Cerebellar nuclear complex (tissue), 1 donor: ENCODE measurements around the gene ASCC1.

Experiments used
- DNase-seq, 2 experiments: peaks; one replicate each; lab custom pipeline; 2025; lab: John Stamatoyannopoulos, UW

Gene ASCC1, protein sequence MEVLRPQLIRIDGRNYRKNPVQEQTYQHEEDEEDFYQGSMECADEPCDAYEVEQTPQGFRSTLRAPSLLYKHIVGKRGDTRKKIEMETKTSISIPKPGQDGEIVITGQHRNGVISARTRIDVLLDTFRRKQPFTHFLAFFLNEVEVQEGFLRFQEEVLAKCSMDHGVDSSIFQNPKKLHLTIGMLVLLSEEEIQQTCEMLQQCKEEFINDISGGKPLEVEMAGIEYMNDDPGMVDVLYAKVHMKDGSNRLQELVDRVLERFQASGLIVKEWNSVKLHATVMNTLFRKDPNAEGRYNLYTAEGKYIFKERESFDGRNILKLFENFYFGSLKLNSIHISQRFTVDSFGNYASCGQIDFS

DNA sequence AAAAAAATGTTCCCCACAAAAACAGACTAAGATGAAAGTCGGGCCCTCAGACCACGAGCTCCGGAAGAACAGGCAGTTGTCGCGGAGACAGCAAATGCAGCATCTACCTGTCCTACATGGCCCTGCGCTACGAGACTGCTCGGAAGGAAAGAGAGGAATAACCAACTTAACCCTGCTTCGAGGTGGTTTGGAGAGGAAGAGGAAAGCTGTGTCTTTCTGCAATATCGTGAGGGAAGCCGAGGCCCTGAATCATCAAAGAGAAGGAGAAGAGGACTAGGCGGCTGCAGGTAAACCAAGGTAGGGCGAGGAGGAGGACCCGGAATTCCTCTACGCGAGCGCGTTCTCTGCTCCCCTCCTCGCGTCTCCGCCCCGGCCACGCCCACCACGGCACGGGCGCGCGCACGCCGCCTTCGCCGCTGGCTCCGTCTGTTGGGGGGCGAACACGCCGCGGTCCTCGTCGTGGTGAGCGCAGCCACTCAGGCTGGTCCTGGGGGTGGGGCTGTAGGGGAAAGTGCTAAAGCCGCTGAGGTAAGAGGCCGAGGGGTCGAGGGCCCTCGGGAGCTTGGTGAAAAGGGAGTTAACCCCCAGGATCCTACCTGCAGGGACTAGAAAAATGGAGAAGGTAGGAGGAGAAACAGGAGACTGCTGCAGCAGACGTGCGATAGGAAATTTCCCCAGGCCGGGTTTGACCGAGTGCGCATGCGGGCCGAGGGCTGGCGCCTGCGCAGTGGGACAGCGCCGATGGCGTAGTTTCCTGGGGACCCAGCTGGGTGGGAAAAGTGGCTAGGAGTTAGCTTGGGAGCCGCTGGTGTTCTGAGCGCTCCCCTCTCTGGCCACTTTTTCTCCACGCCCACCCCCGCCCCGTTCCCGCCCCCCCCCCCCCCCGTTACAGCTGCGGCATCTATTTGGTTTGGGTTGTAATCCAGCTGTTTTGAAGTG, at the start of gene ASCC1, which contains the start of gene ANAPC16:
TSS of gene ASCC1 (minus strand) at position 666 of the 939 bp plus-strand sequence. CDS start 2,978 bp downstream, outside the sequence.
TSS of gene ANAPC16 (plus strand) at position 402 of the 939 bp plus-strand sequence. CDS start 7,903 bp downstream, outside the sequence.
- DNase-seq: peak; percentile 63 to 82

GRCh38 chr10:72265508-72265907, 49.4 kb upstream of the ASCC1 start:
- DNase-seq: no peak

- no peak for DNase-seq
Measured at GRCh38 chr10:72264536-72264935, 48.5 kb upstream of the ASCC1 start.

- no peak for DNase-seq
Measured at GRCh38 chr10:72263613-72264241, 47.7 kb upstream of the ASCC1 start.

DNA sequence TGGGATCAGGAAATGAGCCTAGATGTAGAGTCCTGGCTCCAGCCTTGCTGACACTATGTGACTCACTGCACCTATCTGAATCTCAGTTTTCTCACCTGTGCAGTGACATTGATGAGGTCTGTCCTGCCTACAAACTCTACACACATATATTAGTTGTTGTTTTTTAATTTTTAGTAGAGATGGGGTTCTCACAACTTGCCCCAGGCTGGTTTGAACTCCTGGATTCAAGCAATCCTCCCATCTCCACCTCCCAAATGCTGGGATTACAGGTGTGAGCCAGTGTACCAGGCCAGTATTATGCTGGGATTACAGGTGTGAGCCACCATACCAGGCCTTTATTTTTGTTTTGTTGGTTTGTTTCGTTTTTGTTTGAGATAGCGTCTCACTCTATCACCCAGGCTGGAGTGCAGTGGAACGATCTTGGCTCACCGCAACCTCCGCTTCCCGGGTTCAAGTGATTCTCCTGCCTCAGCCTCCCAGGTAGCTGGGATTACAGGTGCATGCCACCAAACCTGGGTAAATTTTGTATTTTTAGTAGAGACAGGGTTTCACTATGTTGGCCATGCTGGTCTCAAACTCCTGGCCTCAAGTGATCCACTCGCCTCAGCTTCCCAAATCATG, 45.8 kb upstream of the ASCC1 start:
- no peak for DNase-seq

DNA sequence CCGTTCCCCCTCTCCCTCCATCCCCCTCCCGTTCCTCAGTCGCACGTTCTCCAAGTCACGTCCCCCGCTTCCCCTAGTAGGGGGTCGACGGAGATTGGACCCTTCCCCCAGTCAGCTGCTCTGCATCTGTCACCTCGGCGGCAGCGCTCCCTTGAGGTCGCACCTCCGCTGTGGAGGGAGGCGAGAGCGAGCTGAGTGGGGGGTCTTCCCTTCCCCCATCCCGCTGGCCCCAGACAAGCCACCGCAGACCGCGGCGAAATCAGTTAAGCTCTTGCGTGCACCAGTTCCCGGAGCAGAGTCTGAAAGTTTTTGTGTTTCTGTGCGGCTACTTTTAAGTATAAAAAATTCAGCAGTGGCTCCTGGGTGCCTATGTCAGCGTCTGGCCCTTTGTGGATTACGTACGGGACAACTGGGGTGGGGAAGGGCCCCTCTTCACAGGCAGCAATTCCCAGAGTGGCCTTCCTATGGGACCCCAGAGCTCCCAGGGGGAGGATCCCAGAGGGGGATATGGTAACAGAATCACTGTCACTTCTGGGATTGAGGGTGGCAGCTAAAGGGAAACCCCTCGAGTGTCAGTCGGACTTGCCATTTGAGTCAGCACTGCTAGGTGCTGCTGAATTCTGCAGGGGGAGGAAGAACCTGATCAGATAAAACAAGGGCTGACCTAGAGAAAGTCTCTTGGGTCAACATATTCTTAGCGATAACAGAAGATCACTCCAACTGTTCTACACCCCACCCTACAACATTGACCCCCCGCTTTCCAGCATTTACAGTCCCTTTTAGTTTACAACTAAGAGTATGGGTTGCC, 45.1 kb upstream of the ASCC1 start:
- no peak for DNase-seq

DNA sequence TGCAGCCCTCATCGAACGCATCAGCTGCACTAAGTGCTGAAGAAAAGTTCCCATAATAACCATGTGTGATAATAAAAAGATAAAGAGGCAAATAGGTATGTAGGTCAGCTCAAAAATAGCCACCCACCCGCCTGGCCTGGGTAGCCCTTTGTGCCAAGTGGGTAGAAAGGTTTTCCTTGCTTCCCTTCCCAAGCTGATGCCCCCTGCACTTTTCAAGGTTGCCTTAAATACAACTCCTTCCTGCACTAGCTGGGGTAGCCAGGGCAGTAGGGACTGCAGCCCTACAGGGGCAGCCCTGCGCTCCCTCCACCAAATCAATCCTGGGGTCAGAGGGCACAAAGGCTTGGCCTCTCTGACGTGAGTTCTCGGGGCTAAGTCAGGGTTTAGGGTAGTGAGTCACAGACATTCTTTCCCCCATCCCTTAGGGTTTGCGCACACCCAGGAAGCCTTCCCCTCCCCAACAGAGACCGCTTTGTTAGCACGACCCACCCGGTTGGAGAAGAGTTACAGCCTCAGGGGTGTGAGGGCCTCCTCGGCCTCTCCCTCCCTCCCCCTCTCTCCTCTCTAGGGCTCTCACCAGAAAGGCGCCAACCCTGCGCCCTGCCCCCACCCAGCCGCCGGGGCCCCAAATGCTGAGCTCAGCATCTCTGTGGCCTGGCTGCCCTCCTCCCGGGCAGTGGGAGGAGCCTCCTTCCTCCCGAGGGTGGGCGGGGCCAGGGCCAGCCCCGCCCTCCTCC, 44.3 kb upstream of the ASCC1 start:
- DNase-seq: peak in 1 of 2 experiments; percentile 41

DNA sequence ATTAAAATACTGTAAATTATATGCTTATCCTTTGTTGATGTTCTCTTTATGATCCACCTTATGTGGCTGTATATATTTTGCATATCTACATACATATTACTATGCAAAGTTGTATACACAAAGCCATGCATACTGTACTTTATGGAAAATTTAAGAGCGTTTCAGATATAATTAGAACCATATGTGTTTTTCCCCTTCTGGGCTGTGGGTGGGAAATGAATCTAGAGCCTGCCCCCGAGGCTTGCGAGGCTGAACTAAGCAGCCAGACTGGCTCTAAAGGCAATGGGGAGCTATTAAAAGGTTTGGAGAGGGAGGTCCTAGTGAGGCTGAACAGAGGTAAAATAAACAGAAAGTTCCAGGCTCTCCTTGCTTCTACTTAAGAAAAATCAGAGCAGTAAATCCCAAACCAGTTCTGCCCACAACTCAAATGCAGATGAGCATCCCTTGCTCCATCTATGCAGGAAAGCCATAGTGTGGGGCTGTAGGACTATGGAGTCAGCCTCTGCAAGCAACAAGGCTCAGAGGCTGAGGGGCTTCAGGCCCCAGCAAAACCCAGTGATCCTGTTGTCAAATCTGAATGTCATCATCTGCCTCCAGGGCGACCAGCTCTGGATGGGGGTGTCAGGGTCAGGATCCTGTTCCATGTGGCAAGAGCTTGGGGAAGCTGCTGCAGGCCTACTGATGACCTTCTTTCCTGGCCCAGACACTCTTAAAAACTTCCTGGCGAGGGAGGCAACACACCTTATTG, 43.6 kb upstream of the ASCC1 start:
- no peak for DNase-seq

DNA sequence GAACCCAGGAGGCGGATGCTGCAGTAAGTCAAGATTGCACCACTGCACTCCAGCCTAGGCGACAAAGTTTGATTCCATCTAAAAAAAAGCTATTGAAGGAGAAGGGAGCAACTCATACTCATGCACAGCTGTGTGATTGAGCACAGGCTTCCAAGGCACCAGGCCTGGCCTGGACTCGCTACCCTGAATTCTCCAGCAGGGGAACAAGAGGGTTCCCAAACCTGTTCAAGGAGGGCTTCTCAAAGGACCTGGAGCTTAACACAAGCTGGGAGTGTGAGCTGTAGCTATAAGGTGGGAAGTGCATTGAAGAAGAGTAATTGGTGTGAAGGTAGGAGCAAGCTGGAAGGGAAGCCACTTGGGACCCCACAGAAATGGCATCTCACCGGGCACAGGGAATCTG, 42.5 kb upstream of the ASCC1 start:
- no peak for DNase-seq

- no peak for DNase-seq
Measured at GRCh38 chr10:72257051-72257892, 41.2 kb upstream of the ASCC1 start.

DNA sequence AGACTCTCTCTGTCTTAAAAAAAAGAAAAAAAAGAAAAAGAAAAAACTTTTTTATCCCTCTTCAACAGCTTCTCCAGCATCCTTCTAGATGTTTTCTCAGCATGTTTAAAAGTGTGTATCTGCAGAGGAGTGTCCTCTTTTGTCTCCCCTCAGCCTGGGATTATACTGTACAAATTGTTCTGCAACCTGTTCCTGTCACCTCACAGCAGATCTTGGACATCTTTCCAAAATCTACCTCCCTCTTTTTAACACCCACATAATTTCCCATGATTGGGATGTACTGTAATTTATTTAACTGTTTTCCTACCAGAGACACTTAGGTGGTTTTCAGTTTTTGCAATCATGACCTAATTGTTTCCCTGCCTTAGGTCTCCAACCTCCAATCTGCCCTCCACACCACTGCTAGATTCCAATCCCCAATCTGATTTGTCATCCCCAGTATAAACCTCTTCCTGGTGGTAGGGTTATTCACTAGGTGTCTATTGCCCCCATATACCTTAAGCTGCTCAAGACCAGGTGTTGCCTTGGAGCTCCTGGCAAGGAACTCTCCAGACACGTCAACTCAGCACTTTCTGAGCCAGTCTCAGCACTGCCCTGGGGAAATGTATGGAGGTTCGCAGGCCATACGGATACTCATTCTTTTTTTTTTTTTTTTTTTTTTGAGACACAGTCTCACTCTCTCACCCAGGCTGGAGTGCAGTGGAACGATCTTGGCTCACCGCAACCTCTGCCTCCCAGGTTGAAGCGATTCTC, 40.1 kb upstream of the ASCC1 start:
- DNase-seq: peak; percentile 33 to 78

GRCh38 chr10:72254813-72255568, 38.9 kb upstream of the ASCC1 start:
- DNase-seq: peak; percentile 76 to 96

DNA sequence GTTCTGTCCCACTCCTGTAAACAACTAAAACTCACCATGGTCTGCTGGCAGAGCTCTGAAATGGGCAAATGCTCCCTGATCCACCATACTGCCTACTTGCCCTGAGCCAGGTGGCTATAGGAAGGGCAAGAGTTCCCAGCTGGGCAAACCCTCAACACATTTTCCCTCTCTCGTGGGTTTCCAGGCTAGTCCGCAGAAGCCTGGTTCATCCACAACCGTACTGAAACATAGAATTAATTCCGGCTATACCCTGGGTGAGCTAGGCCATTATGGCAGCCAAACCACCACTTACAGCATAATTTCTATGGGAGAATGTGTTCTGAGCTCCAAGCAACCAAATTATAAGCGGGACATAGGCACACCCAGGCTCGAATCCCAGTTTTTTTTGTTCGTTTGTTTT, 37.5 kb upstream of the ASCC1 start:
- no peak for DNase-seq

GRCh38 chr10:72252972-72253371, 36.9 kb upstream of the ASCC1 start:
- no peak for DNase-seq

DNA sequence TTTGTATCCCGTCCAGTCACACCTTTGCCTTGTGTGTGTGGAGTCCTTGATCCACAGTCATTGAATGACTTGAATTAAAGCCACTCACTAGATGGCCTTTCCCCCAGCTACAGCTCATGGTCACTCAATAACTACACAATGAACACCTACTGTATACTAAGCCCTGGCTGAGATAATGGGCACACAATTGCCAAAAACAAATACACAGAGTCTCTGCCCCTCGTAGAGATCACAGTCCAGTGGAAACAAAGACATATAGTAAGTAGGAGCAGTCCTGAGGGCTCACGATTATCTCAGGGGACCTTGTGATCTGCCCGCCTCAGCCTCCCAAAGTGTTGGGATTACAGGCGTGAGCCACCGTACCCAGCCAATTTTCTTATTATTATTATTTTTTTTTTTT, 35.6 kb upstream of the ASCC1 start:
- no peak for DNase-seq

DNA sequence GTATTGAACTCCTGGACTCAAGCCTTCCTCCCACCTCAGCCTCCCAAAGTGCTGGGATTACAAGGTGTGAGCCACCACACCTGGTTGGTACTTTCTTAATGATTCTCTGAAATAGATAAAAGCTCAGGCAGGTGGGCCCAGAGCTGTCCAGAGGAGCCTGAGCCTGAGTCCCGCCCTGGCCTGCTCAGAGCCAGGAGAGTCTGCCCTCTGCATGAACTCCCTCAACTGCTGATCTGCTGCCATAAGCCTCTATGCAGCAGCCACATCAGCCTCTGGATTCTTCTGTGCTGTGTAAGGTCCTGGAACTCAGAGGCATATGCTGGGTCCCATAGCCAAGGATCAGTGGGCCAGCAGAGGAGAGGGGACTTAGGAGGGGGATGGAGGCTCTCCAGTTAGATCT, 34.6 kb upstream of the ASCC1 start:
- no peak for DNase-seq
